Measurements from ENCODE around the gene WDR1.

- TF ChIP-seq, protein P1, sequence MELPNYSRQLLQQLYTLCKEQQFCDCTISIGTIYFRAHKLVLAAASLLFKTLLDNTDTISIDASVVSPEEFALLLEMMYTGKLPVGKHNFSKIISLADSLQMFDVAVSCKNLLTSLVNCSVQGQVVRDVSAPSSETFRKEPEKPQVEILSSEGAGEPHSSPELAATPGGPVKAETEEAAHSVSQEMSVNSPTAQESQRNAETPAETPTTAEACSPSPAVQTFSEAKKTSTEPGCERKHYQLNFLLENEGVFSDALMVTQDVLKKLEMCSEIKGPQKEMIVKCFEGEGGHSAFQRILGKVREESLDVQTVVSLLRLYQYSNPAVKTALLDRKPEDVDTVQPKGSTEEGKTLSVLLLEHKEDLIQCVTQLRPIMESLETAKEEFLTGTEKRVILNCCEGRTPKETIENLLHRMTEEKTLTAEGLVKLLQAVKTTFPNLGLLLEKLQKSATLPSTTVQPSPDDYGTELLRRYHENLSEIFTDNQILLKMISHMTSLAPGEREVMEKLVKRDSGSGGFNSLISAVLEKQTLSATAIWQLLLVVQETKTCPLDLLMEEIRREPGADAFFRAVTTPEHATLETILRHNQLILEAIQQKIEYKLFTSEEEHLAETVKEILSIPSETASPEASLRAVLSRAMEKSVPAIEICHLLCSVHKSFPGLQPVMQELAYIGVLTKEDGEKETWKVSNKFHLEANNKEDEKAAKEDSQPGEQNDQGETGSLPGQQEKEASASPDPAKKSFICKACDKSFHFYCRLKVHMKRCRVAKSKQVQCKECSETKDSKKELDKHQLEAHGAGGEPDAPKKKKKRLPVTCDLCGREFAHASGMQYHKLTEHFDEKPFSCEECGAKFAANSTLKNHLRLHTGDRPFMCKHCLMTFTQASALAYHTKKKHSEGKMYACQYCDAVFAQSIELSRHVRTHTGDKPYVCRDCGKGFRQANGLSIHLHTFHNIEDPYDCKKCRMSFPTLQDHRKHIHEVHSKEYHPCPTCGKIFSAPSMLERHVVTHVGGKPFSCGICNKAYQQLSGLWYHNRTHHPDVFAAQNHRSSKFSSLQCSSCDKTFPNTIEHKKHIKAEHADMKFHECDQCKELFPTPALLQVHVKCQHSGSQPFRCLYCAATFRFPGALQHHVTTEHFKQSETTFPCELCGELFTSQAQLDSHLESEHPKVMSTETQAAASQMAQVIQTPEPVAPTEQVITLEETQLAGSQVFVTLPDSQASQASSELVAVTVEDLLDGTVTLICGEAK (IDR thresholded peaks at IDR 0.05) = no peak
- TF ChIP-seq, protein P1 (CRISPR knock-in tag; IDR thresholded peaks at IDR 0.05) = no peak
- TF ChIP-seq CTCF (CRISPR knock-in tag; IDR thresholded peaks at IDR 0.05) = no peak
These were observed 36.5 kb downstream of the WDR1 start for GRCh38 chr4:10079912-10080588.
